NCI-H146 treated with DMSO at 0.1 percent for 48 hours (cell line): ENCODE measurements around the gene ZBTB12.
"Not testable (repeated sequence)": the region's sequence is repeated elsewhere in the genome, so short reads cannot be mapped to it uniquely, and the experiment has no call there.

ENCODE experiments used
- DNase-seq: peaks from one replicate; lab custom pipeline; 2025; ENCODE audit not compliant: unreplicated experiment; lab: John Stamatoyannopoulos, UW

Gene ZBTB12

DNA sequence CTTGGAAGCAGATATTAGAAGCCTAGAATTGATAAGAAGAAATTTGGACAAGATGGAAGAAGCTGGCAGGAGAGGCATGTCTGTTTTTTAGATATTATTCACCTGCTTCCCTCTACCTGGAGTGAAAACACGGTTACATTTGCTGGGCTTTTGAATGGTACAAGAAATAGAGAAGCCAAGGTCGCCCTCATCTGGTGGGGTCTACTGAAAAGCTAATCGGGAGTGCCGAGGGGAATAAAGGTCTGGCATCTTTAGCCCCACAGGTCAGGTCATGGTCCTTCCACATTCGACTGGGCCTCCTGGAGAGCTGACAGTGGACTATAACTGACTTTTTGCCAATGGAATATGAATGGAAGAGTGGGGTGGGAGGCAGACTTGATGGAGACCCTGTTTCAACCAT, 21.1 kb upstream of the ZBTB12 start:
- DNase-seq = no peak

DNA sequence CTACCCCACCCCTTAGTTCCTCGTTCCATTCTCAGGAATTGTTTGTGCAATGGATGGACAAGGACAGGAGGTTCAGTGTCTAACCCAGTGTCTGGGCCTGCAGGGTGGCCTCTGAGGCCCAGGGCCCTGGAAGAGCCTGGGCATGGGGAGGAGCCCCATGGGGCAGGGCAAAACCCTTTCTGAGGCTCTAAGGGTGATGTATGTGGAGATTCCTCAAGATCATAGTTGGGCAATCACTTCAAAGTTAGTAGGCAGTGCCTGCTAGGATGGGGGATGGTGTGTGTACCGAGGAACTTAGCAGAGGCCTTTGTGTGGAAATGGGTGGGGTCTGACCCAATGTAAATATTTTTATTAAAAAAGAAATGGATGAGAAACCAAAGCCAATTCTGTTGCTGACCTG, 18.9 kb upstream of the ZBTB12 start:
- no peak for DNase-seq

DNA sequence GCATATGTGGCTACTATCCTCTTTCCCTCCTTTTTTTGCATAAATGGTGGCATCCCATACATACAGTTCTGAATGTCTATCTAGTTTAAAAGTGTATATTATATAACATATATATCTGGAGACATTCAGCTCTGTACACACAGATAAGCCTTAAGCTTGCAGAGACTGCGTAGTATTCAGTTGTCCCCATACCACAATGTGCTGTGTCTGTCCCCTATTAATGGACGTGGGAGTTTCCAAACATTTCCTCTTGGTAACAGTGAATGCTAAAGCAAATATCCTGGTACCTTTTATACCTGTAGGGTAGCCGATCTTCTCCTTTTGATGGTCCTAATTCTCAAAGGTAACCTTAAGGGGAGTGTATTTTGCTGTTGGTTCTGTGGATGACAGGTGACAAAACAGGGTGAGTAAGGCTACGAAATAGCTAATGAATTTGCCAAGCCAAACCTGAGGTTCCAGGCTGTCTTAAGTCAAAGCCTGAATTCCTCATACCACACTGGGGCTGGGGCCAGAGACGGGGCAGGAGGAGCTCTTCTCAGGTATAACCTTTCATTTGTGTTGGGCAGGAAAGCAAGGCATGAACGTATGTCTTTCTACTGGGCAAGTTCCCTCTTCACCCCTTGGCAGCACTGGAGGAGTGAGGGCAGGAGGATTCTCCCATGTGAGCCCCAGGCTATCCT, 17.9 kb upstream of the ZBTB12 start:
- DNase-seq = no peak

GRCh38 chr6:31918069-31918720, 16.3 kb upstream of the ZBTB12 start:
- DNase-seq = no peak

DNA sequence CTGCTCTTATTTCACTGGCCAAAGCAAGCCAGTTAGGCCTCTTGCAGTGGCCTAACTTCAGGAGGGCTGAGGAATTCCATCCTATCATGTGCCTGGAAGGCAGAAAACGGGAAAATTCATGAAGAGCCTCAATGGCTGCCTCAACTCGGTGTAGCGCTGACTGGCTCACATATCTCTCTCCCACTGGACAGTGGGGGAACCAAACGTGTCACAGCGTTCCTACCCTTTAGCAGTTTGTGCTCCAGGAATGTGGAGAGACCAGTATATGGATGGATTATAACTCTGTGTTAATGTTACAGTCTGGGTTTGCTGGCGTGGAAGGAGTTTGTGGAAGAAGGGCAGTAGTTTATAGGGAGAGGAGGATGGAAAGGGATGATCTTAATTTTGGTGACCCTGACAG, 13.9 kb upstream of the ZBTB12 start:
- DNase-seq = no peak

DNA sequence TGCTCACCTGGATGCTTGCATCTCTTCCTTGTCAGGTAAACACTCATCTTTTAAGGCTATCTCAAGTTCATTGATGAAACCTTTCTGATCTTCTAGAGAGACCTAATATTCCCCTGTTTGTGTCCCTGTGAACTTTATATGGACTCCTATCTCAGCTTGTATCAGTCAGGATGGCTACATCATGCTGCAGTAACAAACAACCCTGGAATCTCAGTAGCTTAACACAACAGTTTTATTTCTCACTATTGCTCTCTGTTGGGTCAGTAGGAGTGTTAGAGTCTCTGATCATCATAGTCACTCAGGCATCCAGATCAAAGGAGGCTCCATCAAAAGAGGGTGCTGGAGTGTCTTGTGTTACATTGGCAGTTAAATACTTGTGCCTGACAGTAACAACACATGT, 13.5 kb upstream of the ZBTB12 start:
- no peak for DNase-seq

DNA sequence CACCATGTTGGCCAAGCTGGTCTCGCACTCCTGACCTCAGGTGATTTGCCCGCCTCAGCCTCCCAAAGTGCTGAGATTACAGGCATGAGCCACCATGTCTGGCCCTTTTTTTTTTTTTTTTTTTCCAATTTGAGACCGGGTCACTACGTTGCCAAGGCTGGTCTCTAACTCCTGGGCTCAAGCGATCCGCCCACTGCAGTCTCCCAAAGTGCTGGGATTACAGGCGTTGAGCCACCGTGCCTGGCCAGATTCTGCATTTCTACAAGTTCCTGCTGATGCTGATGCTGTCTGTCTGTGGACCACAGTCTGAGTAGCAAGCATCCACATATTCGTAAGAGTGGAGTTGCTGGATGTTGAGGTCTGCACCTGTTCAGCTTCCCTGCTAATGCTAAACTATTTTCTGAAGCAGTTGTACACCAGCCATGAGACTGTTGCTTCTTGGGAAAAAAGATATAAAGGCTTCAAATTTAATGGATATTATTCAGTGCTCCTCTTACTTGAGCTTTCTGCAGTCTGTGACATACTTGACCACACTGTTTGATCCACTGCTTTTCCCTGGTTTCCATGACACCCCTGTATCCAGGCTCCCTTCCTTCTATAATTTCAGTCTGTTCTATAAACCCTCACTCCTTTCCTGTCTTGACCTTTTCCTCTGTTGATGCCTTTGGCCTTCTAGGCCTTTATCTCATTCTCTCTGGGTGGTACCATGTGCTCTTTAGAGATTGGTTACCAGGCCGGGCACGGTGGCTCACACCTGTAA, 10.1 kb upstream of the ZBTB12 start:
- no peak for DNase-seq

GRCh38 chr6:31909298-31909697, 7.4 kb upstream of the ZBTB12 start:
- not testable (repeated sequence) for DNase-seq

DNA sequence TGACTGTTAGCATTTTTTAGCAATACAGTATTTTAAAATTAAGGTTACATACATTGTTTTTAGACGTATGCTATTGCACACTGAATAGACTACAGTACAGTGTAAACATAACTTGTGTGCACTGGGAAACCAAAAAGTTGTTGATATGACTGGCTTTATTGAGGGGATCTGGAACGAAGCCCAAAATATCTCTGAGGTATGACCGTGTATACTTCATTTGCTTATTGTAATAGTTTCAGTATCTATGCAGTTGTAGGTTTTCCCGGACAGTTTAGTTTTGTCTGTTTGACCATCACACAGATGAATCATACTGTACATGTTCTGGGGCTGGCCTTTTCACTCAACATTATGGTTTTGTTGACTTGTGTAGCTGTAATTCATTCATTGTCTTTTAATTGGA, 6.9 kb upstream of the ZBTB12 start:
- DNase-seq = no peak

DNA sequence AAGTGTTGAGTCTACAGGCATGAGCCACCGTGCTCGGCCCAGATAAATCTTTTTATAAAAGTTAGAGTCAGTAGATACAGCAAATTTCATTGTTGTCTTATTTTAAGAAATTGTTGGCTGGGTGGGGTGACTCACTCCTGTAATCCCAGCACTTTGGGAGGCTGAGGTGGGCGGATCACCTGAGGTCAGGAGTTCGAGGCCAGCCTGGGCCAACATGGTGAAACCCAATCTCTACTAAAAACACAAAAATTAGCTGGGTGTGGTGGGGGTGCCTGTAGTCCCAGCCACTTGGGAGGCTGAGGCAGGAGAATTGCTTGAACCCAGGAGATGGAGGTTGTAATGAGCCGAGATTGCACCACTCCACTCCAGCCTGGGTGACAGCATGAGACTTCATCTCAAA, 6.4 kb upstream of the ZBTB12 start:
- not testable (repeated sequence) for DNase-seq

DNA sequence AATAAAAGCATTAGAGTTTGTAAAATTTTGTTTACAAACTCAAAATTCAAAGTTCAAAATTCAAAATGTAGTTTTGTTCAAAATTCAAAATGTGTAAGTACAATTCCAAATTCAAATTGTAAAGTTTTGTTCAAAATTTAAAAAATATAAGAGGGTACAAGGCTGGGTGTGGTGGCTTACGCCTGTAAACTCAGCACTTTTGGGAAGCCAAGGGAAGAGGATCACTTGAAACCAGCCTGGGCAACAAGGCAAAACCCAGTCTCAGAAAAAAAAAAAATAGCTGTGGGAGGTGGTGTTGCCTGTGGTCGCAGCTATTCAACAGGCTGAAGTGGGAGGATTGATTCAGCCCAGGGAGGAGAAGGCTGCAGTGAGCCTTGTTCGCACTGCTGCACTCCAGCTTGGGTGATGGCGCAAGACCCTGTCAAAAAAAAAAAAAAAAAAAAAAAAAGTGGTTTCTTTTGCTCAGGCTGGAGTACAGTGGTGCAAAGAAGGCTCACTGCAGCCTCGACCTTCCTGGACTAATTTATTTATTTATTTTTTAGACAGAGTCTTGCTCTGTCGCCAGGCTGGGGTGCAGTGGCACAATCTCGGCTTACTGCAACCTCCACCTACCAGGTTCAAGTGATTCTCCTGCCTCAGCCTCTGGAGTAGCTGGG, 5.4 kb upstream of the ZBTB12 start:
- no peak for DNase-seq

DNA sequence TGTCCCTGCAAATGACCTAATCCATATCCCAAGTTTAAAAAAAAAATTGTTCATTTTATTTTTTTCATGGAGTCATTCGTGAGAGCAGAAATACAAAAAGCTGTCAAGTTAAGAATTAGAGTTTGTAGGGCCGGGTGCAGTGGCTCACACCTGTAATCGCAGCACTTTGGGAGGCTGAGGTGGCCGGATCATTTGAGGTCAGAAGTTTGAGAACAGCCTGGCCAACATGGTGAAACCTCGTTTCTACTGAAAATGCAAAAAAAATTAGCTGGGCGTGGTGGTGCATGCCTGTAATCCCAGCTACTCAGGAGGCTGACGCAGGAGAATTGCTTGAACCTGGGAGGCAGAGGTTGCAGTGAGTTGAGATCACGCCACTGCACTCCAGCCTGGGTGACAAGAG, 4.8 kb upstream of the ZBTB12 start:
- DNase-seq = not testable (repeated sequence)

DNA sequence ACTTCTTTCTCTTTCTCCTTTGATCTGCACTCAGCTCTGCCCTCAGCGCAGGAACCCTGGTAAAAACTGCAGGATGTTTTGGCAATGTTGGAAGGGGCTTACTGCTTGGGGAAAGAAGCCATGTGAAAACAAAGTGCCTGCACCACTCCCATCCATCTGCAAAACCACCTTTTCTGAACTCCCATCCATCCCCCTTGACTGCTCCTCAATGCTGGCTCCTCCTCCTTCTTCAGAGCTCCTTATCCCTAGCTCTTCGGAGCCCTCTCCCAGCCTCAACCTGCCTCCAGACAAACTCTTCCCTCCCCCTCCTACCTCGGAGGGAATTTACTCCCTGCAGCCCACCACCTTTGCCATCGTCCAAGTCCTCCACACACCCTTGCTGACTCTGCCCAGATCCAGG, 4.2 kb upstream of the ZBTB12 start:
- no peak for DNase-seq

DNA sequence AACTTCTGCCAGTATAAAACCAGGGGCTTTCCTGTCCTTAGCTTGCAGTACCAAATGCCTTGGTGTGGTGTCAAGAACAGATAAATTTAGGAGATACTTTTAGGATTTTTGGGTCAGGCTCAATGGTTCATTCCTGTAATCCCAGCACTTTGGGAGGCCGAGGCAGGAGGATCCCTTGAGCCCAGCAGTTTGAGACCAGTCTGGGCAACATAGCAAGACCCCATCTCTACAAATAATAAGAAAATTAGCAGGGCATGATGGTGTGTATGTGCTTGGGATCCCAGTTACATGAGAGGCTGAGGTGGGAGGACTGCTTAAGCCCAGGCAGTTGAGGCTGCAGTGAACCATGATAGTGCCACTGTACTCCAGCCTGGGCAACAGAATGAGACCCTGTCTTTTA, 3.2 kb upstream of the ZBTB12 start:
- DNase-seq = no peak

DNA sequence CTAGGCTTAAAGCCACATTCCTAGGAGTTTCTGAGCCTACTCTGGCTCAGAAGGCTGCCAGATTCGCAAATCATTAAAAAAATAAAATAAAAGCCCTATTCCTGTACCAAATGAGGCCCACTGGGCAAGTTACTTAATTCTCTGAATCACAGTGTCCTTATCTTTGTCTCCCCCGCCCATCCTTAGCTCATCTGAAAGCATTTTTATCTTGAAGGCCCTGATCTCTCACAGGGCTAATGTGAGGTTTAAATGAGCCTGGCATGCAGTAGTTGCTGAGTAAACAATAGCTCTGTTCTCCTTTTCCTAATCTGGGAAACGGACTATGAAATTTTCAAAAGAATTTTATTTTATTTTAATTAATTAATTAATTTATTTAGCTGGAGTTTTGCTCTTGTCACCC, 2.1 kb upstream of the ZBTB12 start:
- DNase-seq = no peak

- no peak for DNase-seq
Observed at GRCh38 chr6:31901415-31901952, 402 bp downstream of the ZBTB12 start.

DNA sequence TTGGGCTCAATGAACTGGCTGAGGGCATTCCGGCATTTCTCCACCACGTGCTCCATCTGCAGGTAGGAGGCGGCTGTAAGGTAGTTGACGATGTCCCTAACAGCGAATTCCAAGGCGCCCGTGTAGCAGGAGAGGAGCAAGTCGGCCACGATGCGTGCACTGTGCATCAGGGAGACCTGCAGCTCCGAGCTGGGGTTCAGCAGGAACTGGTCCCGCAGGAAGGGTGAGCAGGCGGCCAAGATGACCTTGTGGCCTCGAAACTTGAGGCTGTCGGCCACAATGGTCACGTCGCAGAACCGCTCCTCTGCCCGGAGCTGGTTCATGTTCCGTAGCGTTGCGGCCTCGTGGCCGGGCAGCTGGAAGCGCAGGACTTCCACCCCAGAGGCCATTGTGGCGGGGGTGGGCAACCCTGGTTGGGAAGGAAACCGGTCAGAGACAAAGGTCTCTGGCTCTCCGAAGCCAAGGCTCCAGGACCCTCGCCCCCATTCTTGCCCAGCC, 920 bp downstream of the ZBTB12 start:
- no peak for DNase-seq

DNA sequence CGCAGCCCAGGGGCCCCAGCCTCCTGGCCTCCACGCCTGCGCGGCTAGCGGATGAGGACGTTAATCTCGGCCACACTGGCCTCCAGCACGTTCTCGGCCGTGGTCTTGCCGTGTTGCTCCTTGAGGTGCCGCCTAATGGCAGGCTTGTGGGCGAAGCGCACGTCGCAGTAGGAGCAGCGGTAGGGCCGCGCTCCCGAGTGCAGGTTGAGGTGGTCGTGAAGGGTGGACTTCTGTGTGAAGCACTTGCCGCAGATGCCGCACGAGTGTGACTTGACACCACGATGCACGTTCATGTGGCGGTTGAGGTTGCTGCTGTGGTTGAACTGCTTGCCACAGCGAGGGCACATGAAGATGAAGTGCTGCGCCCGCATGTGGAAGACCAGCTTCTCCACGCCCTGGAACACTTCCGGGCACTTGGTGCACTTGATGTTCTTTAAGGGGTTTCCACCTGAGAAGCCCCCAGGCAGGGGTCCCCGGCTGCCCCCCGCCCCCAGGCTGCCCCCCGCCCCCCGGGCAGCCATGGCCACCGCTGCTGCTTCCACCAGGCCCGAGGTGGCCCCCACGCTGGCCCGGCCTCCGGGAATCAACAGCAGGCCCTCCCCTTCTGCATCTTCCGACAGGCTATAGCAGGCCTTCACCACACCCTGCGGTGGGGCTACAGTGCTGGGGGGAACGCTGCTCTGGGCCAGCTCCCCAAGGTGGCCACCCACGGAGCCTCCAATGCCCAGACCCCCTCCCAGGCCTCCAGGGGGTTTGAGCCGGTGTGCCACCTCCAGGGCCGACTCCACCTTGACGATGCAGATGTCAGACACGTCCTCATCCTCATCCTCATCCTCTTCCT, 1.8 kb downstream of the ZBTB12 start:
- DNase-seq = no peak

DNA sequence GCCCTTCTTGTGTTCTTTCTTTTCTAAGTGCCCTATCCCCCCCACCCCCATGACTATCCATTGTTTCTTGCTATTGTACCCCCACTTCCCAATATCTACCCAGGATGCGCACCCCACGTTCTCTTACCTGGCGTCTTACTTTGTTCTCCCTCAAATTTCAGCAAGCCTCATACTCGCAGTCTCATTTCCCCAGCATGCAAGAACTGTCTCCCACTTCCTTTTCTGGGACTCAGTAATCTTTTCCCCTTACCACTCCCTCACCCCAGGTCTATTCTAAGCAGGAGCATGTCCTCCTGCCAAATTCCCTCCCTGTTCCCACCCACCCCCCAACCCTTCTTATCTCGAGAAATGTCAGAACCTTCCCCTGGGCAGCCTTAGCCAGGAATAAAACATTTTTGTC, 2.7 kb downstream of the ZBTB12 start:
- DNase-seq = no peak

- peak; percentile 67 for DNase-seq
Observed at GRCh38 chr6:31898383-31899011, 3.4 kb downstream of the ZBTB12 start.
